SK-N-SH (cell line): ENCODE results near the gene SSR4. TPM values are rescaled to one million over a fixed set of nuclear protein-coding genes. Genes with fewer than 3 reads are reported as not detected.

Experiments used
- CTCF ChIA-PET: fragments of 300-600, 350-600 bp; formaldehyde crosslinking; extraction: SDS; loops from one replicate; lab custom pipeline; 2021; lab: Yijun Ruan, JAX
- POLR2A ChIA-PET: fragments of 350-600 bp; sonication (Branson Sonifier 250); formaldehyde crosslinking; extraction: SDS; loops from one replicate; lab custom pipeline; 2020; ENCODE audit warnings: antibody characterized with exemption, inconsistent platforms; lab: Yijun Ruan, JAX
- DNase-seq: peaks from one replicate; pipeline ENCODE4 v3.0.0; 2012
- H2AFZ ChIP-seq: fragments of 200-600 bp; sonication (generic); 2 replicates; pipeline ENCODE4 v1.8.1; 2016; ENCODE audit warnings: antibody characterized with exemption, mild to moderate bottlenecking, low read depth
- H3F3A ChIP-seq: fragments of 200-600 bp; sonication (generic); replicated peaks from 2 replicates; pipeline ENCODE3; 2016; ENCODE audit warnings: antibody characterized with exemption, mild to moderate bottlenecking; ENCODE audit not compliant: insufficient read depth
- H3K27ac ChIP-seq, 2 experiments: fragments of 200-500 bp in 1 of 2; fragments of 200-600 bp in 1 of 2; sonication (Bioruptor generic) in 1 of 2; sonication (generic), shearing (Covaris generic) in 1 of 2; 2 replicates each; pipeline versions ENCODE4 v1.5.1 to v1.6.1; 2014 to 2016; ENCODE audit warnings: low read depth in 2 of 2, inconsistent platforms in 1 of 2, low read length in 1 of 2, mild to moderate bottlenecking in 1 of 2, mixed read lengths in 1 of 2
- H3K27me3 ChIP-seq: fragments of 200-600 bp; sonication (generic), shearing (Covaris generic); 2 replicates; pipeline ENCODE4 v1.6.1; 2016; ENCODE audit warnings: mixed run types; ENCODE audit not compliant: insufficient read depth
- H3K36me3 ChIP-seq, 2 experiments: fragments of 200-500 bp in 1 of 2; fragments of 200-600 bp in 1 of 2; sonication (Bioruptor generic) in 1 of 2; sonication (generic) in 1 of 2; replicated peaks in 1 of 2; 2 replicates each; pipeline versions ENCODE3 to v1.5.1; 2014 to 2016; ENCODE audit warnings: low read length in 1 of 2, mild to moderate bottlenecking in 1 of 2; ENCODE audit not compliant: insufficient read depth in 2 of 2, control insufficient read depth in 1 of 2
- H3K4me1 ChIP-seq, 2 experiments: fragments of 200-500 bp in 1 of 2; fragments of 200-600 bp in 1 of 2; sonication (Bioruptor generic) in 1 of 2; sonication (generic), shearing (Covaris generic) in 1 of 2; 2 replicates each; pipeline versions ENCODE4 v1.5.1 to v1.6.1; 2014 to 2016; ENCODE audit warnings: low read depth in 1 of 2, low read length in 1 of 2, mixed run types in 1 of 2; ENCODE audit not compliant: insufficient read depth in 2 of 2, control insufficient read depth in 1 of 2
- H3K4me2 ChIP-seq: fragments of 200-600 bp; sonication (generic), shearing (Covaris generic); 2 replicates; pipeline ENCODE4 v1.6.1; 2017; ENCODE audit warnings: mixed run types
- H3K4me3 ChIP-seq, 2 experiments: fragments of 200-500 bp in 1 of 2; fragments of 200-600 bp in 1 of 2; sonication (Bioruptor generic) in 1 of 2; sonication (generic), shearing (Covaris generic) in 1 of 2; 2 replicates each; pipeline versions ENCODE4 v1.5.1 to v1.8.1; 2014 to 2016; ENCODE audit warnings: low read depth in 2 of 2, inconsistent platforms in 1 of 2, low read length in 1 of 2, mild to moderate bottlenecking in 1 of 2, mixed read lengths in 1 of 2, moderate library complexity in 1 of 2
- H3K79me2 ChIP-seq: fragments of 200-600 bp; sonication (generic); 2 replicates; pipeline ENCODE4 v1.8.1; 2017; ENCODE audit warnings: mild to moderate bottlenecking; ENCODE audit not compliant: insufficient read depth
- H3K9ac ChIP-seq: fragments of 200-600 bp; sonication (generic); 2 replicates; pipeline ENCODE4 v1.6.1; 2017; ENCODE audit warnings: mixed run types
- H3K9me2 ChIP-seq: fragments of 200-600 bp; sonication (generic); 2 replicates; pipeline ENCODE4 v1.6.1; 2017; ENCODE audit warnings: mixed run types
- H3K9me3 ChIP-seq: fragments of 200-600 bp; sonication (generic); 2 replicates; pipeline ENCODE4 v1.6.1; 2017; ENCODE audit warnings: mixed run types, mild to moderate bottlenecking, moderate library complexity
- H4K20me1 ChIP-seq: fragments of 200-600 bp; sonication (generic); 2 replicates; pipeline ENCODE4 v1.6.1; 2017; ENCODE audit warnings: mild to moderate bottlenecking, mixed run types; ENCODE audit not compliant: insufficient read depth
- CHD2 ChIP-seq: fragments of 150-350 bp; IDR thresholded peaks from 2 replicates; pipeline ENCODE4 v1.6.1; 2018; ENCODE audit warnings: low read length; ENCODE audit not compliant: partially characterized antibody
- ELF1 ChIP-seq: IDR thresholded peaks from 2 replicates; pipeline ENCODE4 v1.4.0; 2012
- EZH2phosphoT487 ChIP-seq: fragments of 200-600 bp; sonication (generic); IDR thresholded peaks from 2 replicates; pipeline ENCODE4 v1.6.1; 2017; ENCODE audit warnings: low read depth, mixed run types, mild to moderate bottlenecking, antibody characterized with exemption, moderate library complexity, borderline replicate concordance
- FOXM1 ChIP-seq: IDR thresholded peaks from 2 replicates; pipeline ENCODE4 v1.4.0; 2012; ENCODE audit warnings: low read depth, mild to moderate bottlenecking
- NFIC ChIP-seq: IDR thresholded peaks from 2 replicates; pipeline ENCODE4 v1.4.0; 2012; ENCODE audit warnings: borderline replicate concordance
- POLR2AphosphoS5 ChIP-seq: IDR thresholded peaks from 2 replicates; pipeline ENCODE4 v1.6.1; 2012; ENCODE audit warnings: low read depth, low read length
- RAD21 ChIP-seq: IDR thresholded peaks from 2 replicates; pipeline ENCODE4 v1.6.1; 2012; ENCODE audit warnings: mild to moderate bottlenecking, low read length
- RXRA ChIP-seq: IDR thresholded peaks from 2 replicates; pipeline ENCODE4 v1.4.0; 2012; ENCODE audit warnings: low read depth, mild to moderate bottlenecking, borderline replicate concordance
- SIN3A ChIP-seq: IDR thresholded peaks from 2 replicates; pipeline ENCODE4 v1.6.1; 2012; ENCODE audit warnings: low read depth, mild to moderate bottlenecking, low read length, moderate library complexity, borderline replicate concordance
- YY1 ChIP-seq: IDR thresholded peaks from 2 replicates; pipeline ENCODE4 v1.4.0; 2012; ENCODE audit warnings: low read depth, mild to moderate bottlenecking
- WGBS: methylation state at CpG from one replicate; pipeline ENCODE4 v1.1.6; 2017; ENCODE audit warnings: low lambda C conversion rate; 5-methylcytosine and 5-hydroxymethylcytosine counted together
- polyA plus RNA-seq, 3 experiments: library from polyadenylated mRNA; depleted of rRNA; stranded (reverse); fragments of >200 nt; gene quantifications; 2 replicates each; pipeline ENCODE4 v1.2.3, GENCODE V29; 2012
- TF ChIP-seq, protein P1 (sequence below): fragments of 200-600 bp; sonication (generic); IDR thresholded peaks from 2 replicates; pipeline ENCODE4 v1.6.1; 2017; ENCODE audit warnings: antibody characterized with exemption, mild to moderate bottlenecking, moderate library complexity

Gene SSR4
- polyA plus RNA-seq, 1 of the 3 experiments (the other 2 are of a cell fraction): 367 TPM

DNA sequence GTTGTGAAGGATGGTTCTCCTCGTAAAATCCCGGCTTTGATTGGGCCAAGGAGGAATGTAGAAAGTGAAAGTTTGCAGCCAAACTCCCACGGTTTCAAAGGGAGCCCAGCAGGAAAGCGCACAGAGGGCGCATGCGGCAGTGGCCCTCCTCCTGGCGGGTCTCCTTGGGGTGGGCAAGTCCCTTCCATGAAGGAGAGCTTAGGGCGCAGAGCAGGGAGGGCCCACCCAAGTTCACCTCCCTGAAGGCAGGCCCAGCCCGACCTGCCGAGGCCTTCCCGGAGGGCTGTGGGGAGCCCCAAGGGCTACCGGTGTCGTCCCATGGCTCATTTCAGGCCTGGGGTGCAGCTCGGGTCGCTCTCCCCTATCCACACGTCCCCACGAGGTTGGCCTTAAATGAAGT, 33.8 kb downstream of the SSR4 start:
- H4K20me1 ChIP-seq: peaks cover 5% of the 10 kb centered on the region; the same call in 1 of the 2 replicates
- no peak overlapping the region for H3K4me3 ChIP-seq
- H3K79me2 ChIP-seq: no peaks in the 10 kb centered on the region
- ChIA-PET POLR2A (no interaction called here), CTCF (interaction anchor here (1.1 to 1.4 kb wide), 4 partner anchors 50 to 118 kb away, joined by 3 to 4 read pairs (median 3); no protein-coding TSS in a partner anchor)
- 69% methylated on average over 16 of the region's 17 CpGs for WGBS
- H3F3A ChIP-seq: peaks cover 5% of the 10 kb centered on the region
- H3K27me3 ChIP-seq: peaks cover 55% of the 10 kb centered on the region
- H3K9me2 ChIP-seq: no peaks in the 10 kb centered on the region
- H3K4me2 ChIP-seq: no peak overlapping the region
- TF ChIP-seq EZH2phosphoT487 (no peak), SIN3A (no peak), RXRA (no peak), CHD2 (no peak), ELF1 (no peak), YY1 (no peak), FOXM1 (no peak), RAD21 (no peak), NFIC (no peak)
- H3K9me3 ChIP-seq: no peaks in the 10 kb centered on the region
- no peak for DNase-seq
- no peak overlapping the region for H2AFZ ChIP-seq
- H3K9ac ChIP-seq: no peak overlapping the region
- H3K4me1 ChIP-seq: peaks cover 0 to 2% of the 10 kb centered on the region in 2 experiments; a peak in 1 of 4 replicates
- no peak overlapping the region for H3K27ac ChIP-seq
- no peaks in the 10 kb centered on the region for H3K36me3 ChIP-seq

DNA sequence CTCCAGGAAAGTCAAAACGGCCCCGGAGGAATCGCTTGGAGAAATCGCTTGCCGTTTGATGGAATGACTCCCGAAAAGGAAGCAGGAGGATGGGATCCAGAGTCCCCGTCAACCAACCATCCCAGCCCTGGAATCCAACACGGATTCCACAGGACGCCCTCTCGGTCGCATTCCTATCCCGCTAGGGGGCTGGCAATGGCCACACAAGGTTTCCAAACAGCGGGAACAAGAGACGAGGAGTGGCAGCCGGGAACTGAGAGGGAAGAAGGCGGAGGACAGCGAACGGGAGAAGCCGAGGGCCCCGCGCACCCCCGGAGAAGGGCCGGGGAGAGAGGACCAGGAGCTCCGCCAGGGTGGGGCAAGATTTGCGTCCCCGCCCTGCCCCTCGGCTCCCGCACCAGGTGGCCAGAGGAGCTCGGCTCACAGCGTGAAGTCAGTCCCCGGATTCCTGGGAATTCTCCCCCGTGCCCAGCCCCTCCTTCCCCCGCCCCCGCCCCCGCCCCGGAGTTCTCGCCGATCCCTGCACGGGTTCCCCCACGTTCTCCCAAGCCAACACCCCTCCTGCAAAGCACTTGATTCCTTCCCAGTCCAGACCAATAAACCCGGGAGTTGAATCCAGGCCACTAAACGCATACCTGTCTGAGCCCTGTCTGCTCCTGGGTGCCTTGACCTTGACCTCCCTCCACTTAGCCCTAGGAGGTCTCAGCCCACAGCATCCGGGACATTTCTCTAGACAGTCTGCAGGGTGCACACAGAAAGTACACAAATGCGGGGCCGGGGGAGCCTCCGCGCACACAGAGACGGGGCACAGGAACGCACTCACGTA, 34.5 kb downstream of the SSR4 start:
- TF ChIP-seq, protein P1, sequence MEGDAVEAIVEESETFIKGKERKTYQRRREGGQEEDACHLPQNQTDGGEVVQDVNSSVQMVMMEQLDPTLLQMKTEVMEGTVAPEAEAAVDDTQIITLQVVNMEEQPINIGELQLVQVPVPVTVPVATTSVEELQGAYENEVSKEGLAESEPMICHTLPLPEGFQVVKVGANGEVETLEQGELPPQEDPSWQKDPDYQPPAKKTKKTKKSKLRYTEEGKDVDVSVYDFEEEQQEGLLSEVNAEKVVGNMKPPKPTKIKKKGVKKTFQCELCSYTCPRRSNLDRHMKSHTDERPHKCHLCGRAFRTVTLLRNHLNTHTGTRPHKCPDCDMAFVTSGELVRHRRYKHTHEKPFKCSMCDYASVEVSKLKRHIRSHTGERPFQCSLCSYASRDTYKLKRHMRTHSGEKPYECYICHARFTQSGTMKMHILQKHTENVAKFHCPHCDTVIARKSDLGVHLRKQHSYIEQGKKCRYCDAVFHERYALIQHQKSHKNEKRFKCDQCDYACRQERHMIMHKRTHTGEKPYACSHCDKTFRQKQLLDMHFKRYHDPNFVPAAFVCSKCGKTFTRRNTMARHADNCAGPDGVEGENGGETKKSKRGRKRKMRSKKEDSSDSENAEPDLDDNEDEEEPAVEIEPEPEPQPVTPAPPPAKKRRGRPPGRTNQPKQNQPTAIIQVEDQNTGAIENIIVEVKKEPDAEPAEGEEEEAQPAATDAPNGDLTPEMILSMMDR: 0 out of 2 replicates have a peak, but pooled peaks have one; percentile 9
- TF ChIP-seq EZH2phosphoT487 (no peak), POLR2AphosphoS5 (no peak)
- Histone ChIP-seq H3K27ac (no peak overlapping the region), H4K20me1 (peaks cover 5% of the 10 kb centered on the region; the same call in 1 of the 2 replicates), H3K36me3 (no peaks in the 10 kb centered on the region), H3K4me1 (peaks cover 0 to 2% of the 10 kb centered on the region in 2 experiments; a peak in 1 of 4 replicates), H3F3A (peaks cover 5% of the 10 kb centered on the region), H3K27me3 (peaks cover 60% of the 10 kb centered on the region), H3K4me3 (peak overlapping the region; percentile 46 to 57), H3K9me2 (no peaks in the 10 kb centered on the region), H3K9ac (no peak overlapping the region), H3K4me2 (peak overlapping the region; percentile 74), H2AFZ (no peak overlapping the region), H3K9me3 (no peaks in the 10 kb centered on the region), H3K79me2 (no peaks in the 10 kb centered on the region)
- 14% methylated on average over 36 of the region's 50 CpGs for WGBS
- CTCF ChIA-PET: interaction anchor here (0.6 to 1.4 kb wide), 6 partner anchors 40 to 118 kb away, joined by 3 to 4 read pairs (median 3); no protein-coding TSS in a partner anchor
- peak; percentile 61 for DNase-seq
- POLR2A ChIA-PET: no interaction called here
